ENCODE measurements around the gene GATA5.

The GATA5 gene

GRCh38 chr20:62424249-62425107, 51.3 kb downstream of the GATA5 start:
- no peak overlapping the region for H3K4me3 ChIP-seq (ENCODE audit: control insufficient read depth, low read depth, low read length)
- no peak for DNase-seq (ENCODE audit: low read depth)
- TF ChIP-seq CTCF (conservative IDR thresholded peaks at IDR 0.05; ENCODE audit: control insufficient read depth, insufficient read depth, low read depth, low read length), result no peak

- TF ChIP-seq CTCF (conservative IDR thresholded peaks at IDR 0.05; ENCODE audit: control insufficient read depth, insufficient read depth, low read depth, low read length), result no peak
- H3K4me3 ChIP-seq (ENCODE audit: control insufficient read depth, low read depth, low read length), result no peak overlapping the region
- no peak for DNase-seq (ENCODE audit: low read depth)
These were observed 52.5 kb downstream of the GATA5 start for GRCh38 chr20:62423326-62423706.

GRCh38 chr20:62422636-62423325, 53.0 kb downstream of the GATA5 start:
- no peak for DNase-seq (ENCODE audit: low read depth)
- H3K4me3 ChIP-seq (ENCODE audit: control insufficient read depth, low read depth, low read length), result no peak overlapping the region
- TF ChIP-seq CTCF (conservative IDR thresholded peaks at IDR 0.05; ENCODE audit: control insufficient read depth, insufficient read depth, low read depth, low read length), result no peak

GRCh38 chr20:62421716-62421990, 54.1 kb downstream of the GATA5 start:
- H3K4me3 ChIP-seq (ENCODE audit: control insufficient read depth, low read depth, low read length), result no peak overlapping the region
- no peak for DNase-seq (ENCODE audit: low read depth)
- no peak for TF ChIP-seq CTCF (conservative IDR thresholded peaks at IDR 0.05; ENCODE audit: control insufficient read depth, insufficient read depth, low read depth, low read length)

- no peak for DNase-seq (ENCODE audit: low read depth)
- H3K4me3 ChIP-seq (ENCODE audit: control insufficient read depth, low read depth, low read length), result no peak overlapping the region
- TF ChIP-seq CTCF (conservative IDR thresholded peaks at IDR 0.05; ENCODE audit: control insufficient read depth, insufficient read depth, low read depth, low read length), result no peak
These were observed 54.7 kb downstream of the GATA5 start for GRCh38 chr20:62420846-62421715.

- DNase-seq (ENCODE audit: low read depth), result no peak
- no peak overlapping the region for H3K4me3 ChIP-seq (ENCODE audit: control insufficient read depth, low read depth, low read length)
- no peak for TF ChIP-seq CTCF (conservative IDR thresholded peaks at IDR 0.05; ENCODE audit: control insufficient read depth, insufficient read depth, low read depth, low read length)
These were observed 56.0 kb downstream of the GATA5 start for GRCh38 chr20:62419759-62420158.
